ENCODE data around the gene CNIH2. TPM values are rescaled to one million over a fixed set of nuclear protein-coding genes. Genes with fewer than 3 reads are reported as not detected.
"Not testable (repeated sequence)": the region's sequence is repeated elsewhere in the genome, so short reads cannot be mapped to it uniquely, and the experiment has no call there.

CNIH2 gene
- polyA plus RNA-seq, 1 donor from 2014 or later: not detected

GRCh38 chr11:66316849-66317251 is 38.9 kb downstream of the CNIH2 start, which contains the start of gene CD248:
CD248 (minus strand) TSS chr11:66317044; CDS start chr11:66317027, 17 bp downstream.
- peaks cover 11 to 29% (median 17%) of the 10 kb centered on the region in 3 donors for H3K4me1 Mint-ChIP-seq
- no peaks in the 10 kb centered on the region for H3K9me3 Mint-ChIP-seq
- no peaks in the 10 kb centered on the region for H3K27me3 Mint-ChIP-seq
- peak within 1 kb of the TSS; percentile 93 to 95 (median 95) for H3K27ac Mint-ChIP-seq
- no peaks in the 10 kb centered on the region for H3K36me3 Mint-ChIP-seq
- peak within 1 kb of the TSS; percentile 41 to 87 (median 60) for H3K4me3 Mint-ChIP-seq

- Mint-ChIP-seq H3K4me1 (peaks cover 11 to 29% (median 17%) of the 10 kb centered on the region in 3 donors), H3K4me3 (peak overlapping the region; percentile 10 to 87 (median 52)), H3K27me3 (no peaks in the 10 kb centered on the region), H3K27ac (peak overlapping the region; percentile 93 to 95 (median 95)), H3K36me3 (no peaks in the 10 kb centered on the region), H3K9me3 (no peaks in the 10 kb centered on the region)
Observed at GRCh38 chr11:66317322-66317722, 39.3 kb downstream of the CNIH2 start.

DNA sequence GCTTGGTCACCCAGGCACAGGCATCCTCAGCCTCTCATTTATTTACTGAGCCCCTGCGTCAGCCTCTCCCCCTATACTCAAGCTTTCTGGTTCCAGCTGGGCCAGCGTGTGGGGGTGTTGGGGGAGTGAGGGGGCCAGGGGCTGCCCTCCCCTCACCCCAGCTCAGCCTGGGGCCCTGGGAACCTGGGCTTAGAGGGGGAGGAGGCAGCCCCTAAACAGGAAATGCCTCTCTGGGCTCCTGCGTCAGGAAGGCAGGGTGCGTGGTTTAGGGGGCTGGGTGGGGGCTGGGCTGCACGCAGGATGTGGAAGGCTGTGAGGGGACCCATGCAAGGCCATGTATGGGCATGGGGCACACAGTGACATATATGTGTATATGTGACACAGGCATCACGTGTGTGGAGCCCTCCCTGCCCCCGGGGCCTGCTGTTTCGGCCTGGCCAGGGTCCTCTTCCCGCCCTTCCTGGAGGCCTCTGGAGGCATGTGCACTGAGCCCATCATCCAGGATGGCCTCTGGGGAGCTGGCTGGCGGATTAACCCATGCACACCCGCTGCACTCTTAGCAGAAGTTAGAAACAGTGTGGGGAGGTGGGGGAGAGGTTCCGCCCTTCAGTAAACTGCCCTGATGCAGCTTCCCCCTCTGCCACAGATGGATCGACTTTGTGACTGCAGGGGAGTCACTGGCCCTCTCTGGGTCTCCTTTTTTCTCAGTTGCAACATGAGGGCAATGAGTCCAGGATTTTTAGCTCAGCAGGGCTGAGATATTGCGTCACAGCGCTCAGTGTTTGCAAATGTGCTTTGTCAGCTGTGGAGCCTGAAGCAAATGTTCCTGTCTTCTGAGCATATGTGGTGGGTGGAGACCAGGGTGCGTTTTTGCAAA is 40.0 kb downstream of the CNIH2 start:
- H3K4me3 Mint-ChIP-seq: peak overlapping the region in 3 of 4 donors; percentile 10 to 88 (median 87)

GRCh38 chr11:66318600-66318970 is 40.6 kb downstream of the CNIH2 start:
- Mint-ChIP-seq H3K27ac (peak overlapping the region; percentile 80 to 95 (median 95)), H3K9me3 (no peaks in the 10 kb centered on the region), H3K36me3 (no peaks in the 10 kb centered on the region), H3K27me3 (no peaks in the 10 kb centered on the region), H3K4me3 (peak overlapping the region in 3 of 4 donors; percentile 10 to 77 (median 63)), H3K4me1 (peaks cover 11 to 26% (median 17%) of the 10 kb centered on the region in 3 donors)

More for the DNA sequence above, 40.0 kb downstream of the CNIH2 start:
- Mint-ChIP-seq H3K9me3 (no peaks in the 10 kb centered on the region), H3K27me3 (no peaks in the 10 kb centered on the region), H3K27ac (peak overlapping the region; percentile 93 to 95 (median 95)), H3K36me3 (no peaks in the 10 kb centered on the region), H3K4me1 (peaks cover 11 to 29% (median 17%) of the 10 kb centered on the region in 3 donors)

DNA sequence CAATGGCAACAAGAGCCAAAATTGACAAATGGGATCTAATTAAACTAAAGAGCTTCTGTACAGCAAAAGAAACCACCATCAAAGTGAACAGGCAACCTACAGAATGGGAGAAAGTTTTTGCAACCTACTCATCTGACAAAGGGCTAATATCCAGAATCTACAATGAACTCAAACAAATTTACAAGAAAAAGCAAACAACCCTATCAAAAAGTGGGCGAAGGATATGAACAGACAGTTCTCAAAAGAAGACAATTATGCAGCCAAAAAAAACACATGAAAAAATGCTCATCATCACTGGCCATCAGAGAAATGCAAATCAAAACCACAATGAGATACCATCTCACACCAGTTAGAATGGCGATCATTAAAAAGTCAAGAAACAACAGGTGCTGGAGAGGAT is 42.3 kb downstream of the CNIH2 start:
- not testable (repeated sequence) for H3K36me3 Mint-ChIP-seq, H3K9me3 Mint-ChIP-seq, H3K27me3 Mint-ChIP-seq, H3K4me3 Mint-ChIP-seq, H3K27ac Mint-ChIP-seq
- H3K4me1 Mint-ChIP-seq: peaks cover 11 to 22% (median 17%) of the 10 kb centered on the region in 3 donors

- not testable (repeated sequence) for H3K9me3 Mint-ChIP-seq, H3K4me3 Mint-ChIP-seq, H3K27ac Mint-ChIP-seq, H3K36me3 Mint-ChIP-seq, H3K27me3 Mint-ChIP-seq
- H3K4me1 Mint-ChIP-seq: peaks cover 11 to 20% (median 17%) of the 10 kb centered on the region in 3 donors
Observed at GRCh38 chr11:66320748-66321147, 42.8 kb downstream of the CNIH2 start.

DNA sequence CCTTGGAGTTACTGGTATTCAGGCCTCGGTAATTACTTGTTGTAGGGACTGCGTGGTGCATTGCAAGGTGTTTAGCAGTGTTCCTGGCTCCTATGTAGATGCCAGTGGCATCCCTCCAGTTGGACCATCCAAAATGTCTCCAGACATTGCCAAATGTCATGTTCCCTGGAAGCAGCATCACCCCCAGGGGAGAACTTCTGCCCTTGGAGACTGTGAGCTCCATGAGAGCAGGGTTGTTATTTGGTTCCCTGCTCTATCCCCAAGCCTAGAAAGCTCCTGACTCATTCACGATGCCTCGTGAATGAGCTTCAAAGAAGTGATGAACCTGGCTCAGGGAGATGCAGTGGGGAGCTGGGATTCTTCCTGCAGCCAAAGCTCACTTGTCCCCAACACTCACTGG is 43.6 kb downstream of the CNIH2 start:
- H3K4me3 Mint-ChIP-seq: no peak overlapping the region
- H3K4me1 Mint-ChIP-seq: peaks cover 11 to 20% (median 17%) of the 10 kb centered on the region in 3 donors

DNA sequence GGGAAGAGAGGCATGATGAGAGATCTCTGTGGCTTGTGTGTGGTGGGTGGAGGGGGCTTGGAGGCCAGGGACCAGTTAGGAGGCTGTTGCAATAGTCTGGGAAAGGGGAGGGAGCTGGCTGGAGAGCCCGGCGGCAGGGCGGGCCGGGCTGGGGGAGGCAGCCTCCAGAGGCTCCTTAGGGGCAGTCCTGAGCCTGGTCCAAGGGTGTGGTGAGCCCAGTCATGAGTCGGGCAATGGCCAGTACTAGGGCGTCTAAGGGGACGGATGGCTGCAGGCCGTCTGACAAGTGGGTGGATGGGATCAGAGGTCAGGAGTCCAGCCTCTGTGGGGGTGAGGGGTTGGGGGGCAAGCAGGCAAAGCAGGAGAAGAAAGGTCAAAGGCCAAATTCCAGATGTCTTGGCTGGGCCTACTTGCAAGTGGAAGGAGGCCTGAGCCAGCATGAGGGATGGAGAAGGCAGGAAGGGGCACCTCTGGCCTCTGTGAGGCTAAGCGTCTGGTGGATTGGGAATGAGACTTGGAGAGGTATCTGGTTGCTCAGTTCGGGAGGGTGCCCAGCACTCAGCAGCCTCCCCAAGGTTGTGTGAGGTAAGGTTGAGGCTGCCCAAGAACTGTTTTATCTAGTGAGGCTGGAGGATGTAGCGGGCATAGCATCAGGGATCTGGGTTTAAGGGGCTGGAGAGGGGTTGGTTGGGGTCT is 44.9 kb downstream of the CNIH2 start:
- Mint-ChIP-seq H3K27ac (no peak overlapping the region), H3K36me3 (no peaks in the 10 kb centered on the region), H3K27me3 (no peaks in the 10 kb centered on the region), H3K4me3 (no peak overlapping the region), H3K9me3 (no peaks in the 10 kb centered on the region), H3K4me1 (peaks cover 11 to 17% (median 17%) of the 10 kb centered on the region in 3 donors)

More for the DNA sequence above, 43.6 kb downstream of the CNIH2 start:
- Mint-ChIP-seq H3K27me3 (no peaks in the 10 kb centered on the region), H3K36me3 (no peaks in the 10 kb centered on the region), H3K9me3 (no peaks in the 10 kb centered on the region), H3K27ac (peak overlapping the region in 1 of 3 donors; percentile 31)

- no peaks in the 10 kb centered on the region for H3K27me3 Mint-ChIP-seq
- no peaks in the 10 kb centered on the region for H3K9me3 Mint-ChIP-seq
- H3K36me3 Mint-ChIP-seq: no peaks in the 10 kb centered on the region
- H3K4me3 Mint-ChIP-seq: no peak overlapping the region
- peaks cover 5 to 14% (median 13%) of the 10 kb centered on the region in 3 donors for H3K4me1 Mint-ChIP-seq
- no peak overlapping the region for H3K27ac Mint-ChIP-seq
Observed at GRCh38 chr11:66323684-66324083, 45.7 kb downstream of the CNIH2 start.

DNA sequence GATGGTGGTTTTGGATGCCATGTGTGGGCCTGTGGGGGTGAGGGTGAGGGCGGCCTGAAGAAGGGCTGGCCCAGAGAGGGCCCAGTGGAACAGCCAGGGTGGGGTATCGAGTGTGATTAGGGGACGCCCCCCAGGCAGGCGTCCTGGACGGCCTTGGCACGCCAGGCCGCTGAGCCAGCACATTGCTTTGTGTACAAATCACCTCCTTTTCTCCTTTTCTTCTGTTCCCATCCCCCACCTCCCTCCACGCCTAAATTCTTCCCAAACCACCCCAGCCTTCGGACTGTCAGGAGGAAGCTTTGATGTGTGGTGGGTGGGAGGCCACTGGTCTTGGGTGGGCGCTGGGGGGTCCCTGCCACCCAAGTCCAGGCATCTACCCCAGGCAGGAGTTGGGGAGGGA is 46.7 kb downstream of the CNIH2 start:
- H3K9me3 Mint-ChIP-seq: no peaks in the 10 kb centered on the region
- H3K27ac Mint-ChIP-seq: peak overlapping the region in 1 of 3 donors; percentile 73
- peaks cover 0 to 9% (median 9%) of the 10 kb centered on the region in 3 donors for H3K4me1 Mint-ChIP-seq
- no peaks in the 10 kb centered on the region for H3K36me3 Mint-ChIP-seq
- no peak overlapping the region for H3K4me3 Mint-ChIP-seq
- H3K27me3 Mint-ChIP-seq: no peaks in the 10 kb centered on the region

DNA sequence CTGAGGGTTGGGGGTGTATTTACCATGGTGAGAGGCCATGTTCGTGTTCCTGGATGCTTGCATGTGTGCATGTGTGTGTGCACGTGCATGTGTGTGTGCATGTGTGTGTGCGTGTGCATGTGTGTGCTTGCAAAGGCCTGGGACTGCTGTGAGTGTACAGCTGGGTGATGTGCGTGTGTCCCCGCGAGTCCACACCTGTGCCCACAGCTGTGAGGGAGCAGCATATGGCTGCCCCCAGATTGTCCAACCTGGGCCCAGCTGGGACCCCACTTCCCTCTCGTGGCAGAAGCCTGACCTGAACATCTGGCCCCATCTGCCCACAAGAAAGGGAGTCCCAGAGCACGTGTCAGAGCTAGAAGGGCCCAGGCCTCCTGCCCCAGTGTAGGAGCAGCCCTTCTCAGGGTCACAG is 47.3 kb downstream of the CNIH2 start:
- H3K9me3 Mint-ChIP-seq: no peaks in the 10 kb centered on the region
- H3K4me1 Mint-ChIP-seq: peaks cover 0 to 9% (median 9%) of the 10 kb centered on the region in 3 donors

GRCh38 chr11:66326261-66327111 is 48.5 kb downstream of the CNIH2 start:
- H3K4me1 Mint-ChIP-seq: peaks cover 0 to 9% (median 9%) of the 10 kb centered on the region in 3 donors

More for the DNA sequence above, 47.3 kb downstream of the CNIH2 start:
- peak overlapping the region in 1 of 3 donors; percentile 73 for H3K27ac Mint-ChIP-seq
- no peaks in the 10 kb centered on the region for H3K27me3 Mint-ChIP-seq
- no peak overlapping the region for H3K4me3 Mint-ChIP-seq
- H3K36me3 Mint-ChIP-seq: no peaks in the 10 kb centered on the region

GRCh38 chr11:66327171-66328030 is 49.4 kb downstream of the CNIH2 start:
- Mint-ChIP-seq H3K27ac (no peak overlapping the region), H3K9me3 (no peaks in the 10 kb centered on the region), H3K4me1 (peaks cover 0 to 9% (median 9%) of the 10 kb centered on the region in 3 donors), H3K4me3 (no peak overlapping the region), H3K36me3 (no peaks in the 10 kb centered on the region), H3K27me3 (no peaks in the 10 kb centered on the region)

More at GRCh38 chr11:66326261-66327111, 48.5 kb downstream of the CNIH2 start:
- Mint-ChIP-seq H3K4me3 (no peak overlapping the region), H3K9me3 (no peaks in the 10 kb centered on the region), H3K27me3 (no peaks in the 10 kb centered on the region), H3K36me3 (no peaks in the 10 kb centered on the region), H3K27ac (no peak overlapping the region)

DNA sequence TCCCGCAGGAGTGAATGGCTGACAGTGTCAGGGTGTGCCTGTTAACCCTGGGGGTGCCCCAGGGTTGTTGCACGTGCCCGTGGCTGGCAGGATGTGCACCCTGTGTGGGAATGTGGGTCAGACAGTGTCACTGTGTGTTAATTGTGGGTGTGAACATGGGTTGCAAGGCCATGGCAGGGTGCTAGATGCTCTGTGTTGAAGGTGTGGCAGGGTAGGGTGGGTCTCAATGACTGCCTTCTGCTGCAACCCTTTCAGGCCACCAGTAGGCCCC is 50.0 kb downstream of the CNIH2 start:
- Mint-ChIP-seq H3K4me1 (peaks cover 0 to 9% (median 9%) of the 10 kb centered on the region in 3 donors), H3K36me3 (no peaks in the 10 kb centered on the region), H3K27me3 (no peaks in the 10 kb centered on the region), H3K27ac (no peak overlapping the region), H3K4me3 (peak overlapping the region in 1 of 4 donors; percentile 18), H3K9me3 (no peaks in the 10 kb centered on the region)

Measured in IgD-negative memory B cell (primary cell).